Stimulated activated CD8-positive, alpha-beta memory T cell treated with anti-CD3 and anti-CD28 coated beads, Interleukin-7, amount 100 ng/mL, for 48 hours (primary cell): ENCODE data around the gene CHST4.
A peak's percentile ranks its signal among the peaks of the same experiment; 100 is the strongest.
"Not testable (repeated sequence)": the region's sequence is repeated elsewhere in the genome, so short reads cannot be mapped to it uniquely, and the experiment has no call there.

ENCODE experiments used
- DNase-seq, 2 donors: peaks; one replicate each; pipeline ENCODE4 v3.0.0-alpha.2; 2020; ENCODE audit warnings: low read depth in 1 of 2; ENCODE audit errors: extremely low read depth in 1 of 2

CHST4 gene

GRCh38 chr16:71526111-71526631 is at the start of gene CHST4:
Gene CHST4 (plus strand): TSS chr16:71526426. CDS start chr16:71536678, 10,252 bp downstream.
- DNase-seq, result no peak

- DNase-seq, result no peak
Observed at GRCh38 chr16:71476457-71477124, 49.6 kb upstream of the CHST4 start.

GRCh38 chr16:71479420-71479819 is 46.8 kb upstream of the CHST4 start:
- no peak for DNase-seq

- DNase-seq, result no peak
Observed at GRCh38 chr16:71480956-71481355, 45.3 kb upstream of the CHST4 start.

GRCh38 chr16:71482569-71482968 is 43.7 kb upstream of the CHST4 start:
- DNase-seq, result no peak

- DNase-seq, result peak; percentile 58 to 70
Observed at GRCh38 chr16:71484006-71484893, 42.0 kb upstream of the CHST4 start.

- no peak for DNase-seq
Observed at GRCh38 chr16:71489122-71489521, 37.1 kb upstream of the CHST4 start, which contains the start of gene ZNF19. Gene ZNF19 (minus strand): TSS chr16:71489324. CDS start chr16:71482114, 7,210 bp downstream.

- no peak for DNase-seq
Observed at GRCh38 chr16:71490361-71490760, 35.9 kb upstream of the CHST4 start.

- no peak for DNase-seq
Observed at GRCh38 chr16:71491054-71491453, 35.2 kb upstream of the CHST4 start.

- DNase-seq, result no peak
Observed at GRCh38 chr16:71492786-71493185, 33.4 kb upstream of the CHST4 start.

- DNase-seq, result no peak
Observed at GRCh38 chr16:71493213-71493612, 33.0 kb upstream of the CHST4 start.

GRCh38 chr16:71498031-71498430 is 28.2 kb upstream of the CHST4 start:
- no peak for DNase-seq

GRCh38 chr16:71499775-71500364 is 26.4 kb upstream of the CHST4 start:
- peak; percentile 4 to 6 for DNase-seq

GRCh38 chr16:71500964-71501363 is 25.3 kb upstream of the CHST4 start:
- DNase-seq, result no peak

GRCh38 chr16:71501547-71501946 is 24.7 kb upstream of the CHST4 start:
- no peak for DNase-seq

- not testable (repeated sequence) for DNase-seq
Observed at GRCh38 chr16:71504051-71504450, 22.2 kb upstream of the CHST4 start.

- no peak for DNase-seq
Observed at GRCh38 chr16:71504901-71505300, 21.3 kb upstream of the CHST4 start.

- DNase-seq, result no peak
Observed at GRCh38 chr16:71507061-71507460, 19.2 kb upstream of the CHST4 start.

- DNase-seq, result no peak
Observed at GRCh38 chr16:71513302-71513701, 12.9 kb upstream of the CHST4 start.

- no peak for DNase-seq
Observed at GRCh38 chr16:71514476-71514875, 11.8 kb upstream of the CHST4 start.

GRCh38 chr16:71515026-71515425 is 11.2 kb upstream of the CHST4 start:
- DNase-seq, result no peak
